Astrocyte of the cerebellum (primary cell): ENCODE measurements around the gene CGAS.

ENCODE experiments used
- DNase-seq: peaks from one replicate; pipeline ENCODE4 v3.0.0-alpha.2; 2011; ENCODE audit warnings: low read depth
- H3K4me3 ChIP-seq: 2 replicates; pipeline ENCODE4 v1.5.1; 2011; ENCODE audit warnings: mild to moderate bottlenecking, low read depth, low read length, moderate library complexity
- in situ Hi-C: cut with HindIII; loops from 2 replicates; pipeline ENCODE4 v1.10.0; 2017; ENCODE audit warnings: low sequenced_read_pairs
- TF ChIP-seq, protein P1 (sequence below): IDR thresholded peaks from 2 replicates; pipeline ENCODE4 v1.5.1; 2012; ENCODE audit warnings: low read length, low read depth, moderate library complexity, mild to moderate bottlenecking; ENCODE audit errors: missing control alignments

CGAS gene

DNA sequence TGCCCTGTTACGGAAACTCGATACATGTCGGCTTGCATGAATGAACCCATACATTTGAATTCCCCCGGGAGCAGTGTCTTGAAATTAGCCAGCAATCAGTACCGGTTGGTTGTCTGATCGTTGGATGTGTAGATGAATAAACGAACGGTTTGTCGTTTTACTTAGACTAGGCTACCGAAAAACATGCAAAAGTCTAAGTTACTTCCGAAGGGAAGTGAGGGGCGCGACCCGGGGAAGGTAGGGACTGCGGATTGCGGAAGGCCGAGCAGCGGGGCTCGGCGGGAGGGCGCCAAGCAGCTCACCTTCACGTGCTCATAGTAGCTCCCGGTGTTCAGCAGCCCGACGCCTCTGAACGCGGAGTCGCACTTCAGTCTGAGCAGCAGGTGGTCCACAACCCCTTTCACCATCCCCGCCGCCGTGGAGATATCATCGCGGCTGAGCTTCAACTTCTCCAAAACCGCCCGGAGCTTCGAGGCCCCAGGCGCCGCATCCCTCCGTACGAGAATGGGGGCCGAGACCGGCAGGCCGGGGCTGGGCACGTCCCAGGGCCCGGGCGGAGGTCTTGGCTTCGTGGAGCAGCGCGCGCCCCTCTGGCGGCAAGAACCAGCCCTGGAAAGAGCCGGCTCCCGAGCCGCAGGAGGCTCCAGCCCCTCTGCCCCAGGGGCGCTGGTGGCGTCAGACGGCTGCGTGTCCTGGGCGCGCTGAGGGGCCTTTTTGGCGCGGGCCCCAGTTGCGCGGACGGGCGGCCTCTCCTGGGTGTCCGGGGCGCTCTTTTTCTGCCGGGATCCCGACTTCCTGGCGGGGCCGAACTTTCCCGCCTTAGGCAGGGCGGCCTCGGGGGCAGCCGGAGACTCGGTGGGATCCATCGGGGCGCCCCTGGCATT lies 632 bp downstream of the CGAS start:
- peak; percentile 9 for DNase-seq
- peak overlapping the region; percentile 51 for H3K4me3 ChIP-seq
- in situ Hi-C loops: no loop called here
- TF ChIP-seq, protein P1, sequence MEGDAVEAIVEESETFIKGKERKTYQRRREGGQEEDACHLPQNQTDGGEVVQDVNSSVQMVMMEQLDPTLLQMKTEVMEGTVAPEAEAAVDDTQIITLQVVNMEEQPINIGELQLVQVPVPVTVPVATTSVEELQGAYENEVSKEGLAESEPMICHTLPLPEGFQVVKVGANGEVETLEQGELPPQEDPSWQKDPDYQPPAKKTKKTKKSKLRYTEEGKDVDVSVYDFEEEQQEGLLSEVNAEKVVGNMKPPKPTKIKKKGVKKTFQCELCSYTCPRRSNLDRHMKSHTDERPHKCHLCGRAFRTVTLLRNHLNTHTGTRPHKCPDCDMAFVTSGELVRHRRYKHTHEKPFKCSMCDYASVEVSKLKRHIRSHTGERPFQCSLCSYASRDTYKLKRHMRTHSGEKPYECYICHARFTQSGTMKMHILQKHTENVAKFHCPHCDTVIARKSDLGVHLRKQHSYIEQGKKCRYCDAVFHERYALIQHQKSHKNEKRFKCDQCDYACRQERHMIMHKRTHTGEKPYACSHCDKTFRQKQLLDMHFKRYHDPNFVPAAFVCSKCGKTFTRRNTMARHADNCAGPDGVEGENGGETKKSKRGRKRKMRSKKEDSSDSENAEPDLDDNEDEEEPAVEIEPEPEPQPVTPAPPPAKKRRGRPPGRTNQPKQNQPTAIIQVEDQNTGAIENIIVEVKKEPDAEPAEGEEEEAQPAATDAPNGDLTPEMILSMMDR: no peak

GRCh38 chr6:73443555-73443954 lies 8.5 kb downstream of the CGAS start:
- no peak overlapping the region for H3K4me3 ChIP-seq
- no peak for DNase-seq
- in situ Hi-C loops: no loop called here

DNA sequence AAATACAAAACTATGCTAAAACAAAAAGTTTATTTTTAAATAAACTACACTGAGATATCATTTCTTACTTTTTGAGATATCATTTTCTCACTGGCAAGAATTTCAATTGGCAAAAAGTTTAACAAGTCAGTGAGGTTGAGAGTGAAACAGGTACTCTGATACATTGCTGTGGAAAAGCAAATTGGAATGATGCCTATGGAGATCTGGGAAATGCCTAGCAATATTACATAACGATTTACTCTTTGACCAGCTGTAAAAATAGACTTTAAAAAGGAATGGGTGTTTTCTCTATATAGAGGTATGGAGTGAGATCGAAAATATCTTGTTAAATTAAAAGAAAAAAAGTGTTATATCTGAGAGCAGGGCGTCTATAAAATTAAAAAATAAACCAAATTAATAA lies 16.9 kb downstream of the CGAS start:
- DNase-seq: no peak
- TF ChIP-seq, protein P1: no peak
- H3K4me3 ChIP-seq: no peak overlapping the region
- in situ Hi-C loops: no loop called here

More at GRCh38 chr6:73443555-73443954, 8.5 kb downstream of the CGAS start:
- TF ChIP-seq, protein P1: no peak

DNA sequence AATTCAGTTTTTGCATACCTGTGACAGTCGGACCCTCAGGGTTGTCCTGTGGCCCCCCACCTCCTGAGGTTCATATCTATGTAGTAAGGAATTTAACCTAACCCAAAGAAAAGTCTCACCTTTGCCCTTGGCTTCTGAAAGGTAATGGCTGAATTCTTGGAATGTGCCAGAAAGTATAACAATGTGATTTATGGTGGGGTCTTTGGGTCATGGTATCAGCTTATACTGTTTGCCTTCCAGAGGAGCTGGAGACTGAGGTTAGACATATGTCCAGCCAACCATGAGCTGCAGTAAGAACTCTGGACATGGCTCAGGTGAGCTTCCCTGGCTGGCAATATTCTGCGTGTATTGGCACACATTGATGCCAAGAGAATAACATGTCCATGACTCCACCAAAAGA lies 30.6 kb downstream of the CGAS start:
- in situ Hi-C loops: no loop called here
- TF ChIP-seq, protein P1: no peak
- H3K4me3 ChIP-seq: no peak overlapping the region
- no peak for DNase-seq

DNA sequence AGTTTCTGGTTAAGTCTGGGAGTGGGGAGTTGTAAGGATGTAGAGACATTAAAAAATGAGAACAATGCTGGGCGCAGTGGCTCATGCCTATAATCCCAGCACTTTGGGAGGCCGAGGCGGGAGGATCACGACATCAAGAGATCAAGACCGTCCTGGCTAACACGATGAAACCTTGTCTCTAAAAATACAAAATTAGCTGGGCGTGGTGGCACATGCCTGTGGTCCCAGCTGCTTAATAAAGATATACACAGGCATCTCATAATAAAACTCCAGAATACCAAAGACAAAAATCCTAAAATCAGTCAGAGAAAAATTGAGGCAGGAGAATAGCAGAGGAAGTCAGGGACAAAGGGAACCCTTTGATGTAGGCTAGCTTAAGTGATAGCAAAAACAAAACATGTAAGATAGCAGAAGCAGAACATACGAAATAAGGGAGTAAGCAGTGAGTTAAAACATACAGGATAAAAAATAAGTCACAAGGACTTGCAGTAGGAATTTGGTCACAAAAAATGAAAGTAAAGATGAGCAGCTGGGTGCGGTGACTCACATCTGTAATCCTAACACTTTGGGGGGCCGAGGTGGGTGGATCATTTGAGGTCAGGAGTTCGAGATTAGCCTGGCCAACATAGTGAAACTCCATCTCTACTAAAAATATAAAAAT lies 33.9 kb downstream of the CGAS start:
- H3K4me3 ChIP-seq: no peak overlapping the region
- DNase-seq: no peak
- in situ Hi-C loops: no loop called here
- TF ChIP-seq, protein P1: no peak

DNA sequence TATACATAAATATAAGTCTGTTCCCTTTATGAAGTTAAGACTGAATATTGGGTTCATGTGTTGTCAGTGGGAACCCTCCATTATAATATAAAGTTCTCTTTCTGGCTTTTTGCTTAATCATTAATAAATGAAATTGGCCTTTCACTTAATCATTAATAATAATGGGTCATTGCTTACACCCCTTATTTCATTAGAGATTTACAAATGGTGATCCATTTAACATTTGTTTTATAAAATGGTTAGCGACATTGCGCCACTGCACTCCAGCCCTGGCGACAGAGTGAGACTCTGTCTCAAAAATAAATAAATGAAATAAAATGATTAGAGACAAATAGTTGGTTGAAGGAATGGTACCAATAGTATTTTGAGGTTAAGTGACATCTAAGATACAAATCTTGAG lies 39.0 kb downstream of the CGAS start:
- TF ChIP-seq, protein P1: no peak
- in situ Hi-C loops: no loop called here
- no peak overlapping the region for H3K4me3 ChIP-seq
- DNase-seq: no peak
